ENCODE data around the gene N4BP3.
"Not testable (repeated sequence)": the region's sequence is repeated elsewhere in the genome, so short reads cannot be mapped to it uniquely, and the experiment has no call there.

Gene N4BP3, protein sequence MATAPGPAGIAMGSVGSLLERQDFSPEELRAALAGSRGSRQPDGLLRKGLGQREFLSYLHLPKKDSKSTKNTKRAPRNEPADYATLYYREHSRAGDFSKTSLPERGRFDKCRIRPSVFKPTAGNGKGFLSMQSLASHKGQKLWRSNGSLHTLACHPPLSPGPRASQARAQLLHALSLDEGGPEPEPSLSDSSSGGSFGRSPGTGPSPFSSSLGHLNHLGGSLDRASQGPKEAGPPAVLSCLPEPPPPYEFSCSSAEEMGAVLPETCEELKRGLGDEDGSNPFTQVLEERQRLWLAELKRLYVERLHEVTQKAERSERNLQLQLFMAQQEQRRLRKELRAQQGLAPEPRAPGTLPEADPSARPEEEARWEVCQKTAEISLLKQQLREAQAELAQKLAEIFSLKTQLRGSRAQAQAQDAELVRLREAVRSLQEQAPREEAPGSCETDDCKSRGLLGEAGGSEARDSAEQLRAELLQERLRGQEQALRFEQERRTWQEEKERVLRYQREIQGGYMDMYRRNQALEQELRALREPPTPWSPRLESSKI

DNA sequence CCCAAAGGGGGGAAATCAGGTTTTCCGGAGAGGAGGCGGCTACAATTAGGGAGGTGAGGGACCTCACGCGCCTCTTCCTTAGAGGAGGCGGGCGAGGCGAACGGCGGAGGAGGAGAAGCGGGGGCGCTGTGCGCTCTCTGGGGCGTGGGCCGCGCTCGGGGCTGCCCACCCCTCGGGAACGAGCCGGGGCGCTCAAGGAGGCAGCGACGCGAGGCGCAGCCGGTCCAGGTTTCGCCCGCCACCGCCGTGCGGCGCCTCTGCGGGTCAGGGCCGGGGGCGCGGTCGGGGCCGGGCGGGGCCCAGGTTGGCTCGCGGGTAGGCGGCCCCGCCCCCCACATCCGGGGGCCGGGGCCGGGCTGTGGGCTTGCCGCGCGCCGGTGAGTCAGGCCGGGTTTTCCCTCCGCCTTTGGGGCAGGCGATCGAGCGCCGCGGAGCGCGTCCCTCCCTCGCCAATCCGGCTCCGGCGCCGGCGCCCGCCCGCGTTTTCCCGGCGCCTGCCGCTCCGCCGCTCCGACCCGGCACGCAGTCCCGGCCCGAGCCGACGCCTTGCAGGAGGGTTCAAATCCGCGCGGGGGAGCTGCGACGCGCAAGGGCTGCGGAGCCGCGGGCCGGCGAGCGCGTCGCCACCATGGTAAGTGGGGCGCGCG, at the start of gene N4BP3:
Gene N4BP3, plus strand, starts transcription at position 392 of the 647 bp plus-strand sequence. CDS start 6,052 bp downstream, outside the sequence.
- peak; percentile 82 for DNase-seq (ENCODE audit: low spot score)

DNA sequence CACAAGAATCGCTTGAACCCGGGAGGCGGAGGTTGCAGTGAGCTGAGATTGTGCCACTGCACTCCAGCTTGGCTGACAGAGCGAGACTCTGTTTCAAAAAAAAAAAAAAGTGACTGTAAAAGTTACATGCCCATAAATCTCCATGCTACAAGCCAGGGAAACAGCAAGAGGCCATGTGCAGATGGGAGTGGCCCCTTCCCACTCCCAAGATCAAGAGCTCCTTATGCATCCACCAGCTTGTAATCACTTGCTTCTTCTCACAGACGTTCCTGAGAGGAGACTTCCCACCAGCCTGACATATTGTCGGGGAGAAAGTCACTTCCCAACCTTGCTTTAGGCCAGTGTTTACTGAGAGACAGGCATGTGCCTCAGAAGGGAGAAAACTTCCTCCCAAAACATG, 45.6 kb upstream of the N4BP3 start:
- no peak for DNase-seq (ENCODE audit: low spot score)

DNA sequence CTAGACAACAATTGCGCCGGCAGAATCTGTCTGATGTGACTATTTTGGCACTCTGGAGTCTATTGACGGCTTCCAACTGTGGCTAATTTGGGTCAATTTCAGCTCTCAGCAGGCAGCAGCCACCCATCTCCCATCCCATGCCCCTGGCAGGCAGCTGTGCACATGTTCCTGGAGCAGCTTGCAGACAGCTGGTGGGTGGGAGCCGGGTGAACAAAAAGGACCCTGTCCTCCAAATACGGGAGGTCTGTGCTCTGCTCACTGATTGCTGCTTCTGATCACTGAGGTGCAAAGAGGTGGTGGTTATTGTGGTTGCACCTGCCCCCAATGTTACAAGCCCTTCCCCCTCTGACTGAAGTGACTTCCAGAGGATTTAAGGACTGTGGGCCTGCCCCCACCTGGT, 45.0 kb upstream of the N4BP3 start:
- DNase-seq (ENCODE audit: low spot score), result no peak

DNA sequence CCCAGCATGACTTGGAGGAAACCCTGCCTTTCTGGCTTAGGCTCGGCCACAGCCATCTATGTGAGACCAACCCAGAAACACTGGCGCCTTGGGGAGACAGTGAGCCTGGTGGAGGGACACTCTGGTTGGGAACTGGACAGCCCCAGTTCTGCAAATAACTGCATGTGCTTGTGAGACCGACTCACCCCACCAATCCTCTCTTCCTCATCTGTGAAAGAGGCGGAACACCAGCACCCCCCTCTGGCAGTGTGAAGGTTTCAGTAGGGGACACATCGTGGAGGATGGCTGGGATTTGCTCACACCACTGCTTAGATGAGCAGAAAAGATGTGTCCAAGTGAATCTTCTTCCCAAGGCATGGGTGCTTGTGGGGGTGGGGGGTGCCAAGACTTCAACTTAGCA, 43.4 kb upstream of the N4BP3 start:
- no peak for DNase-seq (ENCODE audit: low spot score)

DNA sequence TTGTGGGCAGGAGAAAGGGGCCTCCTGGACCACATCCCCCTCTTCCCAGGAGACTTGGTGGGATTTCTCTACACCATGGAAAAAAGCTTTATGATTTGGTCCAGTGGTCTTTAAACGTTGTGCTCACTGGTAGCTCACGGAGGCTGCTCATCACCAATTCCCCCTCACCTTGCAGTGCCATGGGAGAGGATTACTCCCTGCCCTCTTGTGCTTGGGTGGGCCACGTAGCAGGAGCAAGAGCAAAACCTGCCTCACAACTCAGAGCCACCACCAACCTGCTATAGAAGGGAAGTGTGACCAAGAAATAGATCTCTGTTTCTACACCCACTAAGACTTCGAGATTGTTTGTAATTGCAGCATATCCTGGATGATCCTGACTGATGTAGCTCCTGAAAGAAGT, 42.2 kb upstream of the N4BP3 start:
- DNase-seq (ENCODE audit: low spot score), result no peak

DNA sequence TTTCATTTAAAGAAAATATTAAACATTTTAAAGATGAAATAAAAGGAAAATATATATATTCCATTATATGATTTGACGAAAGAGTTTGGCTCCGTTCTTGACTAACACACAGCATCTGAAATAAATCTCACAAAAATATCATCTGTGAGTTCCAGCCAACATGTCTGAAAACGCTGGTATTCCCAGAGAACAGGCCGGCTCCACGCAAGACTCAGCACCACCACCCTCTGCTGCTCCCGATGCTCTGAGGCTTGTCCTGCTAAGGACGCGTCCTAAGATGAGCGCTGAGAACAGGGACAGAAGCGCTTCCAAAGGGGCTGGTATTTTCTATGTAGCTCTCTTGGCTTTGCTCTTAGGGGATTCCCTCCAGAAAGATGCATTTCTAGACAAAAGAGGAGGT, 40.6 kb upstream of the N4BP3 start:
- no peak for DNase-seq (ENCODE audit: low spot score)

DNA sequence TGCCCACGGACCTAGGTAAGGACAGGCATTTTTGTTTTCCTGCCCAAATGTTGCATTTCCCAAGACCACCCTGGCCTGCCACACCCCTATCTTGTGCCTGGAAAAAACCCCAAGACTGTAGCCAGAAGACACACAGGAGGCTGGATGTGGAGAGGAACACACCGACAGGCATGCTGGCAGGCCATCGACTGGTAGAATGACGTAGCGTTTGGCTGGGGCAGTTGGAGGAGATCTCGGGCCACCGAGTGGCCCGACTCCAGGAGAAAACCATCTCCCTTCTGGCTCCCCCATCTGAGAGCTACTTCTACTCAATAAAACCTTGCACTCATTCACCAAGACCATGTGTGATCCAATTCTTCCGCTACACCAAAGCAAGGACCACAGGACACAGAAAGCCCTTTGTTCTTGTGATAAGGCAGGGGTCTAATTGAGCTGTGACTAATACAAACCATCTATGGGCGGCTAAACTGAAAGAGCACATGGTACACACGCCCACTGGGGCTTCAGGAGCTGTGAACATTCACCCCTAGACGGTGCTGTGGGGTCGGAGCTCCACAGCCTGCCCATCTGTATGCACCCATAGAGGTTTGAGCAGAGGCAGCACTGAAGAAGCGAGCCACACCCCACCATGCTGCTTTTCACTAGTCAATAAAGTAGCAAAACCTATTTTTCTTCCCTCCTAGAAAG, 38.9 kb upstream of the N4BP3 start:
- peak; percentile 16 for DNase-seq (ENCODE audit: low spot score)

DNA sequence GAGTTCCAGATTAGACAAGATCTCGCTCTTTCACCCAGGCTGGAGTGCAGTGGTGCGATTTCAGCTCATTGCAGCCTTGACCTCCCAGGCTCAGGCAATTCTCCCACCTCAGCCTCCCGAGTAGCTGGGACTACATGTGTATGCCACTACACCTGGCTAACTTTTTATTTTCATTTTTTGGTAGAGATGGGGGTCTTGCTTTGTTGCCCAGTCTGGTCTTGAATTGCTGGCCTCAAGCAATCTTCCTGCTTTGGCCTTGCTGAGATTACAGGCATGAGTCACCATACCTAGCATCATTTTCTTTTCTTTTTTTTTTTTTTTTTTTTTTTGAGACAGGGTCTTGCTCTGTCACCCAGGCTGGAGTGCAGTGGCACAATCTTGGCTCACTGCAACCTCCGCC, 36.4 kb upstream of the N4BP3 start:
- DNase-seq (ENCODE audit: low spot score), result not testable (repeated sequence)

DNA sequence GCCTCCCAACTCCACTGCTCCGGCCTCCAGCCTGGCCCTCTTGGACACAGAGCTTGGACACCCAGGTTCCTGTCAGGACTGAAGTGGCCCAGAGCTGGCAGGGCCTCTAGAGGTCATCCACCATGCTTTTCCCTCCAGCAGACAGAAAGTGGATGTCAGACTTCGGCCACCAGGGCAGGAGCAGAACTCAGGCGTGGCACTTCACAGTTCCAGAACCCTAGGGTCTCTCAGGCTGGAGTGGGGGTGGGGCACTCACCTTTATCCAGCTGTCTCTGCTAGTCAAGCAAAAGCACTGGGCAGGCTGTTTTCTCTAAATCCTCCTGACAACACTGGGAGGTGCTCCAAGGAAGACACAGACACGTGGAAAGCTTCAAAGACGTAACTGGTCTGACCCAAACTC, 35.6 kb upstream of the N4BP3 start:
- no peak for DNase-seq (ENCODE audit: low spot score)

DNA sequence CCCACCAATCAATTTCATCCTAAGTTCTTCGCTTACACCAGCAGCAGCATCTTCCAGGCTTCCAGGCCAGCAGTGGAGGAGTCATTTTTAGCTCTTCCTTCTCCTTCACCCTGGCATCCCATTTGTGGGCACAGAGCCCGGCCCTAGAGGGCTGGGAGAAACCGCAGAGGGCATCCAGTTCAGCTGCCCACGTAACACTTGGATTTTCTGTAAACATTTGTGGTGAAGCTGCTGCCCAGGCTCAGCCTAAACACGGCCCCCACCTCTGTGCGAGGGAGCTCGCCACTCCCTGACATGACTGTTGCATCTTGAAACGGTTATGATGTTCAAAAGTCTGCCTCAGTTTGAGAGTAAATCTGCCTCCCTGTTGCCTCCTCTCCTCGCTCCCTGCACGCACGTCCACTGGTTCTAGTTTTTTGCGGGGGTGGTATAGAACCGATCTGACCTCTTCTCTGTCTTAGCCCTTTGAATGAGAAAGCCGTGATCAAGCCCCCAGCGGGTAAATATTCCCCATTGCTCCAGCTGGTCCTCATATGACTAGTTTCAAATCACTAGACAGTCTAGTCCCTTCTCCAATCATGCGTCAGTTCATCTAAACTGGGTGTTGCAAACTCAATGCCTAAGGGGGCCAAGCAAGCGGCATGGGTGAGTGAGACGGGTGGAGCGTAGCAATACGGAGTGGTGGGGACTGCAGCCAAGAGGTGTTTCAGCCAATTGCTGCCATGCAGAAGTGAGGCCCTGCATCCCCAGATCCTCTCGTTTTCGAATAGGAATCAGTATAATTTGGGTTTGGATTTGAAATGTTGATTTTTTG, 34.9 kb upstream of the N4BP3 start:
- no peak for DNase-seq (ENCODE audit: low spot score)

DNA sequence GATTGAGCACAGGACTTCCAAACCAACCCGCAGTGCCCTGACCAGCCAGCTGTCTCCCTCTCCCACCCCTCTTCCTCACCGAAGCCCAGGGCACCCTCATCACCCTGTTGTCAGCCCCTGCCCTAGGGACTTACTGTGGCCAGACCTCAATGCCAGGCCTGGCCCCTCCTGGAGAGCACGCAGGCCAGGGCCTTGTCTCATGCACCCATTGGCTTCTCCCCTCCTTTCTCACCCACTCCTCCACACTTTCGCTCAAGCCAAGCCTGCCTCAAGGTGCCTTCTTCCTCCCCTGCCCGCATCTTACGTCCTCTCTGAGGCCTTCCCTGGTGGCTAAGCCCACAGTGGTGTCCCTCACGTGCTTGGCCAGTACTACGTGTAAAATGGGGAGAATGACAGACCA, 33.3 kb upstream of the N4BP3 start:
- DNase-seq (ENCODE audit: low spot score), result no peak

DNA sequence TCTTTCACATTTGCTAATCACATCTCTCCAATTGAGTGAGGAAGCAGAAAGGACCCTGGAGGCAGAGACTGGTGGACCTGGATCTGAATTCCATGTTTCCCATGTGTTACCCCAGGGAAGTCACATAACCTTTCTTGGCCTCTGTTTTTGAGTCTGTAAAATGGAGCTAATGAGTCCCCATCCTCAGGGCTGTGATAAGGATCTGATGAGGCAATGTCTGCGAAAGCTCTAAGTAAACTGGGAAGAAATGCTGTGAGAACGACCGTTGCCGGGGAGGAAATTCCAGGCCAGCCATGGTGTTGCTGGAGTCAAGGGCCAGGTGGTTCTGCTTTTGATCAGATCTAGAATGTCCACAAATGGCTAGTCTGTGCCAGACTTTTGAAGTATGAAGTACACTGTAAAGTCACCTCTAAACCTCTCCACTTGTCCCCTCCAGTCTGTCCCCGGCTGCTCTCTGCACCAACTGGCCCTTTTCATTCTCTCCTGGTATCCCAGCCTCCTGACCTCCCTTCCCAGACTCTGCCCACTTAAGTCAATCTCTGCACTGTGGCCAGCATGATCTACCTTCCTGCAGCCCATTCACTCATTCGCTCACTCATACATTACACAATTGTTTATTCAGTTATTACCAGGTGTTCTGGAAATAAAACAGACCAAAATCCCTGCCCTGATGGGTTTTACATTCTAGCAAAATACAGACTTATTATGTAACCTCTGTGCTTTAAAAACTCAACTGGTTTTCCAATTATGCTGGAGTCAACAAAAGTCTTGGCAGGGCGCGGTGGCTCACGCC, 32.5 kb upstream of the N4BP3 start:
- no peak for DNase-seq (ENCODE audit: low spot score)

DNA sequence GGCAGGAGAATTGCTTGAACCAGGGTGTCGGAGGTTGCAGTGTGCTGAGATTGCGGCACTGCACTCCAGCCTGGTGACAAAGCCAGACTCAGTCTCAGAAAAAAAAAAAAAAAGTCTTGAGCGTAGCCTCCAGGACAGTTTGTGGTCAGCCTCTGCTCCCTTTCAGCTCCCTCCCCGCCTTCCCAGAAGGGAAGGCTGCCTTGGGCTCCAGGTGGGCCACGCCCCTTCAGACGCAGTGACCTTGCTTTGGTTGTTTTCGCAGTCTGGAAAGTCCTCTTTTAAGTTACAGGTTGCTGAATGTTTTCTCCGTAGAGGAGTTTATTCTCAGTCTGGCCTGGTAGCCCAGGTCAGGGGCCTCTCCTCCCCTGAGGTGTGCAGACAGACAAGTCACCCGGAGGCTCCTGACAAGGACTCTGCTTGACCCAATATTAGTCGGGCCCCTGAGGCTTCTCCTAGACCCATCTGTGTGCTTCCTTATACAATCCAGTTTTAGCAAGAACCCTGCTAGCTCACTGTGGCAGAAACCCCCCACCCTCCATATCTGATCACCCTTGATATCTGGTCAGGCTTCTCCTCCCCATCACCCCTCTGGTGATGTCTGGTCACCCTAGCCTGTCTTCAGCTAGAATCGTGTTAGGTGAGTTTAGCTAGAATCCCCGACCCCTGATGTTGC, 31.6 kb upstream of the N4BP3 start:
- DNase-seq (ENCODE audit: low spot score), result no peak

DNA sequence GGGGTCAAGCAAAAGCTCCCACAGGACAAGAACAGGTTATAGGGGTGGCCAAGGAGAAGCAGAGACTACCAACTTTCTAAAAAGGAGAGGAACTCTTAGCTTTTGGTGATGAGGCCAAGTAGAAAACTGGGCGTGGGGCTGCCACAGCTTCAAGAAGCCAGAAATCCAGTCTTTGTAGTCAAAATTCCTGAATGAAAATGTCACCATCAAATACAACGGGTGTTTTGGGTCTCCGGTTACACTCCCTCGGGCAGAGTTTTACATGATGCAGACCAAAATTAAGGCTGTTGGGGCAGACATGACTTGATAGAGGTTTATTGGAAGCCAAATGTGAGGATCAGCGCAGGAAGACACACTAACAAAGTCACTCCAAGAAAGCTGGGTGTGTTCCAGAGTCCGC, 29.4 kb upstream of the N4BP3 start:
- DNase-seq (ENCODE audit: low spot score), result no peak

DNA sequence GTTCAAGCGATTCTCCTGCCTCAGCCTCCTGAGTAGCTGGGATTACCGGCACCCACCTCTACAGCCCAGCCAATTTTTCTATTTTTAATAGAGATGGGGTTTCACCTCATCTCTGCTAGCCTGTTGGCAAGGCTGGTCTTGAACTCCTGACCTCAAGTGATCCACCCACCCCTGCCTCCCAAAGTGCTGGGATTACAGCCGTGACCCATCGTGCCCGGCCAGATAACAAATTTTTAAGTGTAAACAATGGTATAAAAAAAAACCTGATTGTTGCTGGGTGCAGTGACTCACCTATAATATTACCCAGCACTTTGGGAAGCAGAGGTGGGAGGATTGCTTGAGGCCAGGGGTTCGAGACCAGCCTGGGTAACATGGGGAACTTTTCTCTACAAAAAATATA, 28.0 kb upstream of the N4BP3 start:
- no peak for DNase-seq (ENCODE audit: low spot score)

DNA sequence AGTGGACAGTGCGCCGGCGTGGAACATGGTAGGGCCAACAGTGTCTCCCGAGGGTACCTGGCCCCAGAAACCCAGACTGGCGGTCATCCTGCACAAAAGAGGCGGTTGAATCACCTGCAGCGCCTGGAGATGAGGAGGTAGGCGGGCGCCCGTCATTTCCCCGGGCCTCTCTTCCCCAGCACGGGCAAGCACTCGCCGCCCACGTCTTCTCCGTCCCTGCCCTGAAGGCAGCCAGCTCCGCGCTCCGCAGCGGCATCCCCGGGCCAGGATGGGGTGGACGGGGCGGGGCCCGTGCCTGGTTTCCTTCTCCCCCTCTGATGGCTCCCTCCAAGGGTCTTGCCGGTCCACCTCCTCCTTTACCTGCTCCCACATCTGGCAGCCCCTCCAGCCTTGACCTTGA, 27.1 kb upstream of the N4BP3 start:
- DNase-seq (ENCODE audit: low spot score), result no peak

DNA sequence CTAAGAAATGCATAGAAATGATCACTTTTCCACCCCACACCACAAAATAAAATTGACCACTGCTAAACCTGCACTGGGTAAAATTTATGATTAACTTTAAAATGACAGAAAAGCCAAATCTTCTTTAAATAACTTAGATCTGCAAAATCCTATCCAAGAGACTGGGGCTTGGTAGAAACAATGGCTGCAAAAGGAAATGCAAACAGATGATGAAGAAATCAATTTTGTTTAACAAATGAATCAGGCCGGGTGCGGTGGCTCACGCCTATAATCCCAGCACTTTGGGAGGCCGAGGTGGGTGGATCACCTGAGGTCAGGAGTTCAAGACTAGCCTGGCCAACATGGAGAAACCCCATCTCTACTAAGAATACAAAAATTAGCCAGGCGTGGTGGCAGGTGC, 26.1 kb upstream of the N4BP3 start:
- not testable (repeated sequence) for DNase-seq (ENCODE audit: low spot score)

DNA sequence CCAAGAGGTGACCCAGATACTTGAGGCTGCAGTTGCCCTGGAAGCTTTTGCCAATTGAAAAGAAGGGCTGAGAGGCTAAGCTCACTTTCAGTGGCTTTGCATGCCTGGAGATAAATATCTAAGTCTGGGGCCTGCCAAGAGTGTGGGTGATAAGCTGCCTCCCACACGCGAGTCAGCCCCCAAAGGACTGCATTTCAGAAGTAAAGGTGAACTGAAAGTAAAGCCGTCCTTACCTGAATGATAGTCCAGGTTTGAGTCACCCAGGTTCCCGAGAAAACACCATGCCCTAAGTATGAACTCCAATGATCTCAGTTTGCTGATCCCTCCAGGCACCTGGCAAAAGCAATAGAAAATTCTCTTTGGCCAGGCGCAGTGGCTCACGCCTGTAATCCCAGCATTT, 22.5 kb upstream of the N4BP3 start:
- DNase-seq (ENCODE audit: low spot score), result no peak

DNA sequence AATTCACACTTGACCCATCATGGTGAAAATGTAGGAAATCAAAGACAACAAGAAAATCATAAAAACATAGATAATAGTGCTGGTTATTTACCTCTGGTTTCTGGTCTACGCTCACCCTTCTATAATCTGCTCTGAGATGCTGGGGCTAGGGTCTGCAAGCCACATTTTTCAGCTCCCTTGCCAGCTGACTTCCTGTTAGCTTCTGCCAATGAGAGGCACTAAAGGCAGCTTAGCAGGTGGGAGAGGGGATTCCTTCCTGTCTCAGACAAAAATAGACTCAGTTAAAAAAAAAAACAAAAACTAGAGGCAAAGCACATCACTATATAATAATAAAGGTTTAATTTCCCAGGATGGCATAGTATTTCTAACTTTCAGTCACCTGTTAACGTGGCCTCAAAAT, 20.2 kb upstream of the N4BP3 start:
- DNase-seq (ENCODE audit: low spot score), result no peak

DNA sequence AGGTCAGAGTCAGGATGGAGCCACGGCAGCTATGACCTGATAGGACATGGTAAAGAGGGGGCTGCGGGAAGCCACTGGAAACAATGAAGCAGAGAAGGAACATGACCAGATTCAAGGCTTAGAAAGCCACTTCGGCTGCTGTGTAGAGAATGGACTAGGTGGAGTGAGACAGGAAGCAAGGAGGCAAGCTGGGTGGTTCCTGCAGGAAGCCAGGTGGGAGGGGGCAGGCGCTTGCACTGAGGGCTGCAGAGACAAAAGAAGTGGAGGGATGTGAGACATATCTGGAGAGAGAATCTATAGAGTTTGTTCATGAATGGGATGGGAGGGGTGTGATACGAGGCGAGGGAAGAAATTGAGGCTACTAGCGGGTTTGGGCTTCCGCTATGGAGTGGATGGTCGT, 19.0 kb upstream of the N4BP3 start:
- DNase-seq (ENCODE audit: low spot score), result no peak

DNA sequence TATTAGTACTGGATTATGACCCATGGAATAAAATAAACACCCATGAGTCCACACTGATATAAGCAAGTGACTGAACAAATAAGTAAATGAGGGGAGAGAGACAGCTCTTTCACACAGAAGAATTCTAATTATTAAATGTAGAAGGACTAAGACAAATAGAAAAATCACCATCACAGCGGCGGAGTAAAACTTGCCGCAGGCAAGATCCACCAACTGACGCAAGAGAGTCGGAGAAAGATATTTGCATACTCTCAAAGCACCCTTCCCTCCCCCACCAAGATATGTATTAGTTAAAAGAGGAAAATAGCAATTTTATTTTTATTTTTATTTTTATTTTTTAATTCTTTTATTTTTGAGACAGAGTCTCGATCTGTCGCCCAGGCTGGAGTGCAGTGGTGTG, 14.6 kb upstream of the N4BP3 start:
- no peak for DNase-seq (ENCODE audit: low spot score)

Data from RKO (cell line).